ENCODE results near the gene BAK1.
"Not testable (repeated sequence)": the region's sequence is repeated elsewhere in the genome, so short reads cannot be mapped to it uniquely, and the experiment has no call there.

Gene BAK1

GRCh38 chr6:33557376-33557775 is 22.7 kb downstream of the BAK1 start:
- Histone ChIP-seq H3K27me3 (replicated peaks) (no peaks in the 10 kb centered on the region), H3K36me3 (replicated peaks) (no peaks in the 10 kb centered on the region), H3K4me3 (ENCODE audit: low read depth, low read length) (no peak overlapping the region), H3K27ac (no peak overlapping the region)
- in situ Hi-C loops (cut with HindIII; ENCODE audit: low pct_ligation_motif_present, low sequenced_read_pairs): no loop called here
- no peak for TF ChIP-seq CTCF (IDR thresholded peaks at IDR 0.05; ENCODE audit: low read depth, low read length, missing control alignments)
- no peak for DNase-seq

- H3K27me3 ChIP-seq (replicated peaks); in situ Hi-C loops (cut with HindIII; ENCODE audit: low pct_ligation_motif_present, low sequenced_read_pairs); H3K27ac ChIP-seq: not testable (repeated sequence)
Measured at GRCh38 chr6:33552883-33553282, 27.2 kb downstream of the BAK1 start.

GRCh38 chr6:33552252-33552651 is 27.8 kb downstream of the BAK1 start:
- no peak for DNase-seq
- H3K4me3 ChIP-seq (ENCODE audit: low read depth, low read length): no peak overlapping the region
- H3K27me3 ChIP-seq (replicated peaks): no peaks in the 10 kb centered on the region
- in situ Hi-C loops (cut with HindIII; ENCODE audit: low pct_ligation_motif_present, low sequenced_read_pairs): no loop called here
- no peak for TF ChIP-seq CTCF (IDR thresholded peaks at IDR 0.05; ENCODE audit: low read depth, low read length, missing control alignments)
- H3K36me3 ChIP-seq (replicated peaks): no peaks in the 10 kb centered on the region
- no peak overlapping the region for H3K27ac ChIP-seq

More at GRCh38 chr6:33552883-33553282, 27.2 kb downstream of the BAK1 start:
- not testable (repeated sequence) for DNase-seq; H3K4me3 ChIP-seq (ENCODE audit: low read depth, low read length); H3K36me3 ChIP-seq (replicated peaks)

GRCh38 chr6:33551538-33551937 is 28.5 kb downstream of the BAK1 start:
- no peak for DNase-seq
- in situ Hi-C loops (cut with HindIII; ENCODE audit: low pct_ligation_motif_present, low sequenced_read_pairs): no loop called here
- H3K4me3 ChIP-seq (ENCODE audit: low read depth, low read length): no peak overlapping the region
- no peak for TF ChIP-seq CTCF (IDR thresholded peaks at IDR 0.05; ENCODE audit: low read depth, low read length, missing control alignments)
- H3K27me3 ChIP-seq (replicated peaks): no peaks in the 10 kb centered on the region
- H3K36me3 ChIP-seq (replicated peaks): no peaks in the 10 kb centered on the region
- no peak overlapping the region for H3K27ac ChIP-seq

- Histone ChIP-seq H3K4me3 (ENCODE audit: low read depth, low read length) (no peak overlapping the region), H3K36me3 (replicated peaks) (no peaks in the 10 kb centered on the region), H3K27me3 (replicated peaks) (no peaks in the 10 kb centered on the region), H3K27ac (no peak overlapping the region)
- in situ Hi-C loops (cut with HindIII; ENCODE audit: low pct_ligation_motif_present, low sequenced_read_pairs): no loop called here
- DNase-seq: no peak
- no peak for TF ChIP-seq CTCF (IDR thresholded peaks at IDR 0.05; ENCODE audit: low read depth, low read length, missing control alignments)
Measured at GRCh38 chr6:33549896-33550295, 30.2 kb downstream of the BAK1 start.

- Histone ChIP-seq H3K27me3 (replicated peaks) (no peaks in the 10 kb centered on the region), H3K27ac (no peak overlapping the region), H3K36me3 (replicated peaks) (no peaks in the 10 kb centered on the region), H3K4me3 (ENCODE audit: low read depth, low read length) (no peak overlapping the region)
- TF ChIP-seq CTCF (IDR thresholded peaks at IDR 0.05; ENCODE audit: low read depth, low read length, missing control alignments): no peak
- DNase-seq: no peak
- in situ Hi-C loops (cut with HindIII; ENCODE audit: low pct_ligation_motif_present, low sequenced_read_pairs): no loop called here
Measured at GRCh38 chr6:33549196-33549595, 30.9 kb downstream of the BAK1 start.
